Measurements from ENCODE around the gene ULK3. TPM values are rescaled to one million over a fixed set of nuclear protein-coding genes. Genes with fewer than 3 reads are reported as not detected.

Gene ULK3
- total and polyA plus RNA-seq, 11 donors = 22.6 to 39.3 (median 29.3) TPM

DNA sequence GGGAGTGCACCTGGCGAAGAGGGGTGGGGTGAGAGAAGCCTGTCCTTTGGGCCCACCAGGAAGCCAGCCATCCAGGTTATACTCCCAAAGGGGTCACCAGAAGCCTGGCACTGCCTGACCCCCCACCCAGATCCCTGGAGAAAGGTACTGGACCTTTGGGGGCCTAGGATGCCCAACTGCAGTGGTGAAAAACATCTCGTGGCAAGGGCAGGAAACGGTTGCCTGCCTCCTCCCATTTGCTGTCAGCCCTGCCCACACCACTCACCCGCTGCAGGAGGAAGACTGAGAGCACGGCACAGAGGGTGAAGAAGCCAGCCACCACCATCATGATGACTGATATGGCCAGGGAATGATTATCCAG lies 2.2 kb upstream of the ULK3 start:
- peaks cover 0 to 38% (median 22%) of the 10 kb centered on the region in 12 donors for H3K4me1 ChIP-seq
- DNase-seq (no peak), ATAC-seq (no peak)
- H3K27ac ChIP-seq = peak overlapping the region in 1 of 12 donors; percentile 92
- intact Hi-C loops (cut with DNase I) = loop anchor here in 4 of 10 donors (5.0 to 10.0 kb wide), 4 partner anchors 47 to 60 kb away; partner anchors contain the start of genes MPI (in 2 of the 4) and FAM219B (in 1 of the 4)
- TF ChIP-seq, protein P1, sequence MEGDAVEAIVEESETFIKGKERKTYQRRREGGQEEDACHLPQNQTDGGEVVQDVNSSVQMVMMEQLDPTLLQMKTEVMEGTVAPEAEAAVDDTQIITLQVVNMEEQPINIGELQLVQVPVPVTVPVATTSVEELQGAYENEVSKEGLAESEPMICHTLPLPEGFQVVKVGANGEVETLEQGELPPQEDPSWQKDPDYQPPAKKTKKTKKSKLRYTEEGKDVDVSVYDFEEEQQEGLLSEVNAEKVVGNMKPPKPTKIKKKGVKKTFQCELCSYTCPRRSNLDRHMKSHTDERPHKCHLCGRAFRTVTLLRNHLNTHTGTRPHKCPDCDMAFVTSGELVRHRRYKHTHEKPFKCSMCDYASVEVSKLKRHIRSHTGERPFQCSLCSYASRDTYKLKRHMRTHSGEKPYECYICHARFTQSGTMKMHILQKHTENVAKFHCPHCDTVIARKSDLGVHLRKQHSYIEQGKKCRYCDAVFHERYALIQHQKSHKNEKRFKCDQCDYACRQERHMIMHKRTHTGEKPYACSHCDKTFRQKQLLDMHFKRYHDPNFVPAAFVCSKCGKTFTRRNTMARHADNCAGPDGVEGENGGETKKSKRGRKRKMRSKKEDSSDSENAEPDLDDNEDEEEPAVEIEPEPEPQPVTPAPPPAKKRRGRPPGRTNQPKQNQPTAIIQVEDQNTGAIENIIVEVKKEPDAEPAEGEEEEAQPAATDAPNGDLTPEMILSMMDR (IDR thresholded peaks at IDR 0.05) = no peak
- TF ChIP-seq POLR2A (IDR thresholded peaks at IDR 0.05) = no peak
- no peak overlapping the region for H3K4me3 ChIP-seq
- no peaks in the 10 kb centered on the region for H3K9me3 ChIP-seq
- H3K27me3 ChIP-seq = no peaks in the 10 kb centered on the region
- peaks cover 0 to 65% (median 50%) of the 10 kb centered on the region in 9 donors for H3K36me3 ChIP-seq
- 78 to 85% (median 80%) methylated on average over 4 to 5 of the region's 5 CpGs for WGBS, 4 donors

DNA sequence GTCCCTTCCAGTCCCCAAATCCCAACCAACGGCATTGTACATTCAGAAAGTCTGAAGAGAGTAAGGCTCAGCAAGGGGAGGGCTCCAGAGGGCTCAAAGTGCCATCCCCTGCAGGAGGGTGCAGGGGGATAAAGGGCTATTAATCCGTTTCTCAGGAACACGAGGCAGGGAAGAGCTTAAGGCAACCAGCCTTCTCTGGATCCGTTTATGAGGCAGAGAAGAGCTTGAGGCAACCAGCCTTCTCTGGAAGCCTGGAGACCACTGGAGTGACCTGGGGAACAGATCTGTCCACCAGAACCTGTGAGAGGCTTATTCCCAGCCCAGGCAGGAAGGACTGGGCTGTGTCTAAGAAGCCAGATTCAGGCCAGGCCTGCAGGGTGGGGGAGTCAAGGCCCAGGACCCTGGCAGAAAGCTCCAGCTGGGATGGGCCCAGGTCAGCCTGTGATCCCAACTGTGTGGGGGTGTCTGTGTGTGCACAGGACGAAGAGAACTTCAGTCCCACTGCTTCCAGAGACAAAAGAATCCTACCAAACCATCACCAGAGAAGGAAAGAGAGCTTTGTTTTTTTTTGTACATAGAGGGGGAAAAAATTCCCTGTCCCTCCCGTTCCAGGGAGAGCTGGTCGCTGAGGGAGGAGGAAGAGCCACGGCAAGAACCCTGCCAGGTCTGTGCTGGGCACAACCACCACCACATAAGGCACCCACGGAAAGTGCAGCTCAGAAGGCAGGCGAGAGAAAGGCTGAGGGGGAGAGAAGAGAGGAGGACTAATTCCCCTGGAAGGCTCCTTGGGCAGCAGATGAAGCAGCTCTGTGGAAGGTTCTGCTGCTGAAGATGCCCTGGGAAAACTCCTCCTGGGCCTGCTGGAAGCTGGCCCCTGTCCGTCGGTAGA lies 1.6 kb upstream of the ULK3 start:
- H3K36me3 ChIP-seq = peaks cover 0 to 65% (median 46%) of the 10 kb centered on the region in 9 donors
- no peak for DNase-seq

DNA sequence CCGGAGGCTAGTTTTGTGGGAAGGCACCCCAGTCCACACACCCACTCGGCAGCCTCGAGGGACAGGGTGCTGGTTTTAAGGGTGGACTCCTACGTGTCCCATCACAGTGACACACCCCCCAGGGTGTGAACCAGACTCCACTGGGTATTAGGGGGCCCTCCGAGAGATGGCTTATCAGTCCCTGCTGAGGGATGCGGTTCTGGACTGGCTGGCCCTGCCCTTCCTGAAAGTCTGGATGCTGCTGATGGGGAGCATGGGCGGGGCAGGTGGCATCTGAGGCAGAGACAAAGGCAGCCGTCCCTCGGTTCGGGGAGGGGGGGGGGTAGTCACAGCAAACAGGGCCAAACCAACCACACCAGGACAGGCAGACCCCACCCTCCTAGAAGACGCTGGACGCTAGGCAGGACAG lies 939 bp upstream of the ULK3 start:
- ATAC-seq = peak in 1 of 4 donors; percentile 0

More for the DNA sequence above, 1.6 kb upstream of the ULK3 start:
- Histone ChIP-seq H3K27ac (peak overlapping the region in 4 of 12 donors; percentile 92 to 93 (median 92)), H3K4me3 (no peak overlapping the region), H3K4me1 (peaks cover 0 to 38% (median 22%) of the 10 kb centered on the region in 12 donors), H3K9me3 (no peaks in the 10 kb centered on the region), H3K27me3 (no peaks in the 10 kb centered on the region)
- 84 to 97% (median 86%) methylated on average over 8 to 12 of the region's 12 CpGs for WGBS, 4 donors
- intact Hi-C loops (cut with DNase I) = loop anchor here in 7 of 10 donors (5.0 to 10.0 kb wide), 7 partner anchors 48 to 227 kb away; partner anchors contain the start of genes FAM219B (in 2 of the 7), MPI (in 2 of the 7) and CLK3 (in 1 of the 7)
- ATAC-seq = no peak
- TF ChIP-seq, protein P1 (IDR thresholded peaks at IDR 0.05) = no peak
- no peak for TF ChIP-seq POLR2A (IDR thresholded peaks at IDR 0.05)

More for the DNA sequence above, 939 bp upstream of the ULK3 start:
- peak overlapping the region in 11 of 12 donors; percentile 82 to 93 (median 91) for H3K27ac ChIP-seq
- 64 to 72% (median 66%) methylated on average over 8 to 12 of the region's 12 CpGs for WGBS, 4 donors
- DNase-seq = no peak
- no peak for TF ChIP-seq POLR2A (IDR thresholded peaks at IDR 0.05)
- TF ChIP-seq, protein P1 (IDR thresholded peaks at IDR 0.05) = no peak
- H3K4me1 ChIP-seq = peaks cover 0 to 38% (median 22%) of the 10 kb centered on the region in 12 donors
- peak overlapping the region in 10 of 12 donors; percentile 70 to 99 (median 90) for H3K4me3 ChIP-seq
- H3K27me3 ChIP-seq = no peaks in the 10 kb centered on the region
- no peaks in the 10 kb centered on the region for H3K9me3 ChIP-seq
- peaks cover 0 to 59% (median 46%) of the 10 kb centered on the region in 9 donors for H3K36me3 ChIP-seq
- intact Hi-C loops (cut with DNase I) = loop anchor here in 7 of 10 donors (1.0 to 10.0 kb wide), 9 partner anchors 51 to 227 kb away; partner anchors contain the start of genes FAM219B (in 2 of the 7), CLK3 (in 1 of the 7) and MPI (in 1 of the 7)

Data from heart left ventricle (tissue), 16 donors.